ENCODE results near the gene DPH7.

- TF ChIP-seq EZH2phosphoT487 (IDR thresholded peaks at IDR 0.05; ENCODE audit: borderline replicate concordance), result no peak
- TF ChIP-seq, protein P1, sequence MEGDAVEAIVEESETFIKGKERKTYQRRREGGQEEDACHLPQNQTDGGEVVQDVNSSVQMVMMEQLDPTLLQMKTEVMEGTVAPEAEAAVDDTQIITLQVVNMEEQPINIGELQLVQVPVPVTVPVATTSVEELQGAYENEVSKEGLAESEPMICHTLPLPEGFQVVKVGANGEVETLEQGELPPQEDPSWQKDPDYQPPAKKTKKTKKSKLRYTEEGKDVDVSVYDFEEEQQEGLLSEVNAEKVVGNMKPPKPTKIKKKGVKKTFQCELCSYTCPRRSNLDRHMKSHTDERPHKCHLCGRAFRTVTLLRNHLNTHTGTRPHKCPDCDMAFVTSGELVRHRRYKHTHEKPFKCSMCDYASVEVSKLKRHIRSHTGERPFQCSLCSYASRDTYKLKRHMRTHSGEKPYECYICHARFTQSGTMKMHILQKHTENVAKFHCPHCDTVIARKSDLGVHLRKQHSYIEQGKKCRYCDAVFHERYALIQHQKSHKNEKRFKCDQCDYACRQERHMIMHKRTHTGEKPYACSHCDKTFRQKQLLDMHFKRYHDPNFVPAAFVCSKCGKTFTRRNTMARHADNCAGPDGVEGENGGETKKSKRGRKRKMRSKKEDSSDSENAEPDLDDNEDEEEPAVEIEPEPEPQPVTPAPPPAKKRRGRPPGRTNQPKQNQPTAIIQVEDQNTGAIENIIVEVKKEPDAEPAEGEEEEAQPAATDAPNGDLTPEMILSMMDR (conservative IDR thresholded peaks at IDR 0.05; ENCODE audit: low read length), result no peak
Measured at GRCh38 chr9:137613259-137613658, 34.5 kb upstream of the DPH7 start.
